Cardiac muscle cell (in vitro differentiated cells and primary cell): ENCODE results near the gene PIH1D1. TPM values are rescaled to one million over a fixed set of nuclear protein-coding genes. Genes with fewer than 3 reads are reported as not detected.
A peak's percentile ranks its signal among the peaks of the same experiment; 100 is the strongest.

ENCODE experiments used
- DNase-seq, 2 donors: peaks; one replicate each; pipeline versions ENCODE4 v3.0.0 to v3.0.0-alpha.2; 2010 to 2017; ENCODE audit warnings: low read depth in 1 of 2, low spot score in 1 of 2
- H3K27ac ChIP-seq: fragments of 200-600 bp; sonication (generic); 2 replicates; pipeline ENCODE4 v1.5.1; 2016
- H3K27me3 ChIP-seq: fragments of 200-600 bp; sonication (generic); 2 replicates; pipeline ENCODE4 v1.6.0; 2016; ENCODE audit warnings: control low read depth
- H3K36me3 ChIP-seq: fragments of 200-600 bp; sonication (generic); 2 replicates; pipeline ENCODE4 v1.5.1; 2016; ENCODE audit warnings: control low read depth
- H3K4me1 ChIP-seq: fragments of 200-600 bp; sonication (generic); 2 replicates; pipeline ENCODE4 v1.8.1; 2017; ENCODE audit warnings: low read depth, mild to moderate bottlenecking, mixed run types
- H3K4me3 ChIP-seq: fragments of 200-600 bp; sonication (generic); 2 replicates; pipeline ENCODE4 v1.5.1; 2016; ENCODE audit warnings: mild to moderate bottlenecking
- H3K9me3 ChIP-seq: fragments of 200-600 bp; sonication (generic); 2 replicates; pipeline ENCODE4 v1.5.1; 2017; ENCODE audit warnings: low read depth, mild to moderate bottlenecking, control low read depth
- CTCF ChIP-seq: IDR thresholded peaks from 2 replicates; pipeline ENCODE4 v1.5.1; 2012; ENCODE audit warnings: low read depth, mild to moderate bottlenecking, low read length
- polyA plus RNA-seq: library from polyadenylated mRNA; unstranded; fragments of >200 nt; fragmentation: Nextera tagmentation; extraction: Ambion mirVana; gene quantifications from 2 replicates; pipeline ENCODE4 v1.2.1, GENCODE V29; 2016
- total RNA-seq: library from RNA; depleted of rRNA; stranded (reverse); fragments of >200 nt; gene quantifications from 2 replicates; pipeline ENCODE4 v1.2.3, GENCODE V29; 2016

Gene PIH1D1
- total and polyA plus RNA-seq, 2 experiments from 2014 or later = 145 to 156 TPM

GRCh38 chr19:49489601-49490167 lies 38.1 kb upstream of the PIH1D1 start:
- peak overlapping the region; percentile 85 for H3K27ac ChIP-seq
- no peak for TF ChIP-seq CTCF
- H3K9me3 ChIP-seq = no peaks in the 10 kb centered on the region
- H3K4me3 ChIP-seq = peak overlapping the region; percentile 83
- H3K27me3 ChIP-seq = no peaks in the 10 kb centered on the region
- H3K36me3 ChIP-seq = peaks cover 38% of the 10 kb centered on the region
- no peak for DNase-seq
- peaks cover 12% of the 10 kb centered on the region for H3K4me1 ChIP-seq

GRCh38 chr19:49488863-49489537 lies 37.4 kb upstream of the PIH1D1 start:
- no peak for DNase-seq
- Histone ChIP-seq H3K27ac (peak overlapping the region; percentile 85), H3K4me3 (peak overlapping the region; percentile 83), H3K9me3 (no peaks in the 10 kb centered on the region), H3K27me3 (no peaks in the 10 kb centered on the region), H3K4me1 (peaks cover 12% of the 10 kb centered on the region), H3K36me3 (peaks cover 38% of the 10 kb centered on the region)
- no peak for TF ChIP-seq CTCF

GRCh38 chr19:49488046-49488862 lies 36.6 kb upstream of the PIH1D1 start:
- no peak for DNase-seq
- peaks cover 12% of the 10 kb centered on the region for H3K4me1 ChIP-seq
- H3K27ac ChIP-seq = peak overlapping the region; percentile 85
- peaks cover 38% of the 10 kb centered on the region for H3K36me3 ChIP-seq
- no peaks in the 10 kb centered on the region for H3K27me3 ChIP-seq
- no peaks in the 10 kb centered on the region for H3K9me3 ChIP-seq
- peak overlapping the region; percentile 83 for H3K4me3 ChIP-seq
- TF ChIP-seq CTCF = no peak

GRCh38 chr19:49487277-49488045 lies 35.8 kb upstream of the PIH1D1 start, which contains the start of gene RPL13A:
Gene RPL13A (plus strand): TSS chr19:49487608. CDS start chr19:49487630, 22 bp downstream.
- TF ChIP-seq CTCF = no peak
- Histone ChIP-seq H3K27me3 (no peaks in the 10 kb centered on the region), H3K4me3 (peak within 1 kb of the TSS; percentile 83), H3K4me1 (peaks cover 12% of the 10 kb centered on the region), H3K27ac (peak within 1 kb of the TSS; percentile 85), H3K36me3 (peaks cover 32% of the 10 kb centered on the region), H3K9me3 (no peaks in the 10 kb centered on the region)
- DNase-seq = peak; percentile 100

GRCh38 chr19:49486710-49487276 lies 35.2 kb upstream of the PIH1D1 start:
- H3K9me3 ChIP-seq = no peaks in the 10 kb centered on the region
- peak overlapping the region; percentile 75 for H3K27ac ChIP-seq
- H3K4me1 ChIP-seq = peaks cover 12% of the 10 kb centered on the region
- peaks cover 26% of the 10 kb centered on the region for H3K36me3 ChIP-seq
- DNase-seq = no peak
- H3K4me3 ChIP-seq = no peak overlapping the region
- H3K27me3 ChIP-seq = no peaks in the 10 kb centered on the region
- TF ChIP-seq CTCF = no peak
